HG03378 (cell line): ENCODE results near the gene CARMIL1.
A peak's percentile ranks its signal among the peaks of the same experiment; 100 is the strongest.

Source experiments
- ATAC-seq: cut with Tn5 transposase; IDR thresholded peaks from one replicate; pipeline ENCODE4 v1.9.1; 2021; ENCODE audit warnings: mild to moderate bottlenecking, moderate library complexity; ENCODE audit not compliant: unreplicated experiment

The CARMIL1 gene

GRCh38 chr6:25465941-25466340 is 186.8 kb downstream of the CARMIL1 start:
- ATAC-seq: no peak

GRCh38 chr6:25468881-25469280 is 189.7 kb downstream of the CARMIL1 start:
- ATAC-seq: no peak

- no peak for ATAC-seq
These were observed 190.7 kb downstream of the CARMIL1 start for GRCh38 chr6:25469797-25470388.

GRCh38 chr6:25472306-25472705 is 193.1 kb downstream of the CARMIL1 start:
- no peak for ATAC-seq

- ATAC-seq: no peak
These were observed 193.7 kb downstream of the CARMIL1 start for GRCh38 chr6:25472906-25473305.

- no peak for ATAC-seq
These were observed 194.3 kb downstream of the CARMIL1 start for GRCh38 chr6:25473447-25473846.

- no peak for ATAC-seq
These were observed 197.0 kb downstream of the CARMIL1 start for GRCh38 chr6:25476126-25476525.

GRCh38 chr6:25477006-25477590 is 197.9 kb downstream of the CARMIL1 start:
- ATAC-seq: no peak

- ATAC-seq: no peak
These were observed 199.8 kb downstream of the CARMIL1 start for GRCh38 chr6:25478973-25479372.

GRCh38 chr6:25481267-25481666 is 202.1 kb downstream of the CARMIL1 start:
- ATAC-seq: no peak

- ATAC-seq: no peak
These were observed 203.8 kb downstream of the CARMIL1 start for GRCh38 chr6:25482996-25483395.

GRCh38 chr6:25483943-25484342 is 204.8 kb downstream of the CARMIL1 start:
- ATAC-seq: no peak

GRCh38 chr6:25484900-25485299 is 205.7 kb downstream of the CARMIL1 start:
- no peak for ATAC-seq

- ATAC-seq: no peak
These were observed 206.8 kb downstream of the CARMIL1 start for GRCh38 chr6:25485821-25486534.

GRCh38 chr6:25486550-25486949 is 207.4 kb downstream of the CARMIL1 start:
- ATAC-seq: no peak

- no peak for ATAC-seq
These were observed 207.8 kb downstream of the CARMIL1 start for GRCh38 chr6:25487012-25487411.

- ATAC-seq: no peak
These were observed 209.0 kb downstream of the CARMIL1 start for GRCh38 chr6:25488156-25488555.

- ATAC-seq: no peak
These were observed 210.2 kb downstream of the CARMIL1 start for GRCh38 chr6:25489399-25489798.

GRCh38 chr6:25490018-25490801 is 211.0 kb downstream of the CARMIL1 start:
- peak; percentile 61 for ATAC-seq

GRCh38 chr6:25492951-25493350 is 213.8 kb downstream of the CARMIL1 start:
- ATAC-seq: no peak

- ATAC-seq: no peak
These were observed 215.3 kb downstream of the CARMIL1 start for GRCh38 chr6:25494469-25494868.
